Activated CD4-positive, alpha-beta T cell treated with anti-CD3 and anti-CD28 coated beads, Interleukin-2, amount 10 ng/mL, durations not matched to agents 7 days and 5 days (primary cell): Measurements from ENCODE around the gene PPM1K. TPM values are rescaled to one million over a fixed set of nuclear protein-coding genes. Genes with fewer than 3 reads are reported as not detected.
A peak's percentile ranks its signal among the peaks of the same experiment; 100 is the strongest.
"Not testable (repeated sequence)": the region's sequence is repeated elsewhere in the genome, so short reads cannot be mapped to it uniquely, and the experiment has no call there.

Experiments used
- CTCF ChIA-PET: fragments of 350-600 bp; sonication (Branson Sonifier 250); formaldehyde crosslinking; loops from one replicate; lab custom pipeline; 2021; ENCODE audit warnings: antibody characterized with exemption; lab: Charles Lee
- POLR2A ChIA-PET: fragments of 350-600 bp; sonication (Branson Sonifier 250); formaldehyde crosslinking; loops from one replicate; lab custom pipeline; 2021; ENCODE audit warnings: antibody characterized with exemption; lab: Charles Lee
- DNase-seq: peaks from one replicate; pipeline ENCODE4 v3.0.0-alpha.2; 2020
- H3K27ac Mint-ChIP-seq: one replicate; pipeline ENCODE4 v1.8.0; 2021; ENCODE audit warnings: mild to moderate bottlenecking, moderate library complexity, mixed read lengths
- H3K27me3 Mint-ChIP-seq: one replicate; pipeline ENCODE4 v1.8.0; 2021; ENCODE audit warnings: mixed read lengths
- H3K36me3 Mint-ChIP-seq: one replicate; pipeline ENCODE4 v1.8.0; 2021; ENCODE audit warnings: low read depth, mixed read lengths
- H3K4me1 Mint-ChIP-seq: one replicate; pipeline ENCODE4 v1.8.0; 2021; ENCODE audit warnings: mixed read lengths
- H3K4me3 Mint-ChIP-seq: one replicate; pipeline ENCODE4 v1.8.0; 2021; ENCODE audit warnings: mild to moderate bottlenecking, moderate library complexity, mixed read lengths
- H3K9me3 Mint-ChIP-seq: one replicate; pipeline ENCODE4 v1.8.0; 2021; ENCODE audit warnings: mixed read lengths
- total RNA-seq, 2 experiments: library from RNA; stranded (reverse); gene quantifications; one replicate each; pipeline ENCODE4 v1.2.3, GENCODE V29; 2021

Gene PPM1K
- 10 to 100 TPM; 58.4 to 68.5 TPM for total RNA-seq

DNA sequence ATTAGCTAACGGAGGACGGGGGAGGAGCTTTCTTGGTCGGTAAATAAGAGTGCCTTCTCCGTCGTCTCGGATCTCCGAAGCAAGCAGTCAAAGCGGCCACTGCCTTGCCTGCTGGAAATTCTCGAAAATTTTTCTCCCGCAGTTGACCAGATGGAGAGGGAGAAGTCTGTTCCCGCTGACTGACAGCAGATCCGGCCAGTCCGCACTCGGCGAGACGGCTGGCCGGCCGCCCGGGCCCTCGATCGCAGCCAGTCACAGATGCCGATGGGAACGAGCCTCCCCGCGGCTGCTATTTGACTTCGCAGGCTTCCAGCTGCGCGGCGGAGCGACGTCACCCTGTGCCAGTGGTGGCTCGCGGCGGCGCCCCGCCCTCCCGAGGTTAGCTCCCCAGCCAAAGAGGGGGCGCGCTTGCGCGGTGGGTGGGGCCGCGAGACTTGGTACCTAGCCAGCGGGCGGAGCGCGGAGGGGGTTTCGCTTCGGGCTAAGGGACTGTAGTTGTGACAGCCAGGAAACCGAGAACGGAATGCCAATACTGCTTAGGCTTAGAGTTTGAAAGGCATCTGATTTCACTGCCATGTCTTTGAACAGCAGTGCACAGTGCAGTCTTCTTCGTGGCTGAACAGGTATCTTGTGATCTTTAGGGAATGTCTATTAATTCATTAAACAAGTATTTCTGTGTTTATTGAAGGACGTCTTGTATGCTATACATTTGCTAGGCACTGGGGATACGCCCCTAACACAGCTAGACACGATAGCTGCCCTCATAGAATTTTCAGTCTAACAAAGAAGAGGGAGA, at the start of gene PPM1K:
Gene PPM1K, minus strand, starts transcription at position 123 of the 796 bp plus-strand sequence. CDS start 5,978 bp downstream, outside the sequence.
- H3K4me1 Mint-ChIP-seq: peaks cover 38% of the 10 kb centered on the region
- peak within 1 kb of the TSS; percentile 96 for H3K4me3 Mint-ChIP-seq
- POLR2A ChIA-PET: interaction anchor here (0.6 to 2.3 kb wide), 6 partner anchors 12 to 1010 kb away, joined by 3 to 10 read pairs (median 3); partner anchors contain the start of gene HERC5
- H3K27me3 Mint-ChIP-seq: no peaks in the 10 kb centered on the region
- CTCF ChIA-PET: interaction anchor here (0.7 to 2.2 kb wide), 12 partner anchors 11 to 1014 kb away, joined by 3 to 9 read pairs (median 4); partner anchors contain the start of genes HERC5 and HERC6
- H3K9me3 Mint-ChIP-seq: no peaks in the 10 kb centered on the region
- peak within 1 kb of the TSS; percentile 100 for H3K27ac Mint-ChIP-seq
- H3K36me3 Mint-ChIP-seq: peaks cover 33% of the 10 kb centered on the region
- peak; percentile 99 for DNase-seq

GRCh38 chr4:88333741-88334405, 49.5 kb upstream of the PPM1K start:
- no peaks in the 10 kb centered on the region for H3K36me3 Mint-ChIP-seq
- CTCF ChIA-PET: interaction anchor here (1.2 to 2.8 kb wide), 3 partner anchors 11 to 16 kb away, joined by 3 to 11 read pairs (median 5); no protein-coding TSS in a partner anchor
- H3K4me3 Mint-ChIP-seq: no peak overlapping the region
- peaks cover 11% of the 10 kb centered on the region for H3K27me3 Mint-ChIP-seq
- H3K27ac Mint-ChIP-seq: no peak overlapping the region
- peaks cover 19% of the 10 kb centered on the region for H3K4me1 Mint-ChIP-seq
- POLR2A ChIA-PET: no interaction called here
- peaks cover 2% of the 10 kb centered on the region for H3K9me3 Mint-ChIP-seq
- no peak for DNase-seq

DNA sequence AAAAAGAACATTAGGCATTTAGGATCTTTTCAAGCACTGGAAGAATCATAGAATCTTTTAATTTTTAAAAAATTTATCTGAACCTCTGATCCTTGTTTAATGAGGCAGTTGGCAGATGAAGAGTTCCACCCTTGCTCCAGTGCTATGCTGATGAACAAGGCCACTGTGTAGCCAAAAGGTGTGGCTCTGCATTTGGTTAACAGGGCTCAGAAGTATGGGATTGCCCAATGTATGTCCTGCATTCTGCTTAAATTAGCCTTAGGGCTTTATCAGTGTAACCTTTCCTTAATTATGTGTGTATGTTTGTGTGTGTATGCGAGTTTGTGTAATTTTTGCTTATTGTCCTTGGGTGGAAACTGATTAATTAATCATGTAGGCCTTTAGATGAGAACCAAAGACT, 43.3 kb upstream of the PPM1K start:
- H3K27me3 Mint-ChIP-seq: peaks cover 11% of the 10 kb centered on the region
- no peaks in the 10 kb centered on the region for H3K36me3 Mint-ChIP-seq
- H3K9me3 Mint-ChIP-seq: peaks cover 3% of the 10 kb centered on the region
- ChIA-PET POLR2A (no interaction called here), CTCF (interaction anchor here (1.2 kb wide), 1 partner anchor 10 kb away, joined by 4 read pairs; no protein-coding TSS in a partner anchor)
- no peak for DNase-seq
- no peak overlapping the region for H3K27ac Mint-ChIP-seq
- H3K4me3 Mint-ChIP-seq: no peak overlapping the region
- H3K4me1 Mint-ChIP-seq: peaks cover 4% of the 10 kb centered on the region

GRCh38 chr4:88320780-88321373, 36.5 kb upstream of the PPM1K start:
- POLR2A ChIA-PET: interaction anchor here (1.2 kb wide), 1 partner anchor 36 kb away, joined by 3 read pairs; no protein-coding TSS in a partner anchor
- CTCF ChIA-PET: interaction anchor here (0.6 to 2.3 kb wide), 7 partner anchors 9 to 448 kb away, joined by 3 to 14 read pairs (median 3); no protein-coding TSS in a partner anchor
- peaks cover 32% of the 10 kb centered on the region for H3K4me1 Mint-ChIP-seq
- H3K9me3 Mint-ChIP-seq: peaks cover 5% of the 10 kb centered on the region
- H3K27me3 Mint-ChIP-seq: no peaks in the 10 kb centered on the region
- peak; percentile 50 for DNase-seq
- H3K36me3 Mint-ChIP-seq: peaks cover 17% of the 10 kb centered on the region
- peak overlapping the region; percentile 98 for H3K27ac Mint-ChIP-seq
- H3K4me3 Mint-ChIP-seq: peak overlapping the region; percentile 72

GRCh38 chr4:88320224-88320779, 35.9 kb upstream of the PPM1K start:
- H3K4me1 Mint-ChIP-seq: peaks cover 32% of the 10 kb centered on the region
- H3K27me3 Mint-ChIP-seq: no peaks in the 10 kb centered on the region
- CTCF ChIA-PET: interaction anchor here (0.5 to 2.3 kb wide), 8 partner anchors 8 to 124 kb away, joined by 3 to 14 read pairs (median 4); no protein-coding TSS in a partner anchor
- POLR2A ChIA-PET: interaction anchor here (0.5 to 1.2 kb wide), 2 partner anchors 22 to 35 kb away, joined by 3 to 5 read pairs; no protein-coding TSS in a partner anchor
- DNase-seq: no peak
- peaks cover 3% of the 10 kb centered on the region for H3K9me3 Mint-ChIP-seq
- H3K36me3 Mint-ChIP-seq: peaks cover 17% of the 10 kb centered on the region
- peak overlapping the region; percentile 72 for H3K4me3 Mint-ChIP-seq
- H3K27ac Mint-ChIP-seq: peak overlapping the region; percentile 98

- no peak for DNase-seq
- ChIA-PET CTCF (no interaction called here), POLR2A (no interaction called here)
- H3K36me3 Mint-ChIP-seq: peaks cover 17% of the 10 kb centered on the region
- peaks cover 3% of the 10 kb centered on the region for H3K9me3 Mint-ChIP-seq
- H3K27me3 Mint-ChIP-seq: no peaks in the 10 kb centered on the region
- H3K4me3 Mint-ChIP-seq: no peak overlapping the region
- peaks cover 32% of the 10 kb centered on the region for H3K4me1 Mint-ChIP-seq
- peak overlapping the region; percentile 98 for H3K27ac Mint-ChIP-seq
These were observed 34.5 kb upstream of the PPM1K start for GRCh38 chr4:88318751-88319350.

DNA sequence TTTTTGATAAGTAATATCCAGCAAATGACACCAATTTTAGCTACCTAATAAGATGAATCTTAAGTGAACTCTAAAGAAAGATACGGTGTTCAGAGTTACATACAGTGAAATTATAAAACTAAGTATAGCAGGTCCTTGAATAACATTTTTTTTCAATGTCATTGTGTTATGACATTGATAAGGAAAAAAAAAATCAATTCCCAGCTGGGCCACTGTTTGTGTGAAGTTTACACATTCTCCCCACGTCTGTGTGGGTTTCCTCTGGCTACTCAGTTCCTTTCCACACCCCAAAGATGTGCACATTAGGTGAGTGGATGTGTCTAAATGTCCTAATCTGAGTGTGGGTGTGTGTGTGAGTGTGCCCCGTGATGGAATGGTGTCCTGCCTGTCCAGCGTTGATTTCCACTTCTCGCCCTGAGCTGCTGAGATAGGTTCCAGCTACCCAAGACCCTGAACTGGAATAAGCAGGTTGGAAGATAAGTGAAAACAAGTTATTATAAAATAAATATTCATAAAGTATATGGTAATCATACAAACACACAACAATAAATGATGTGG, 31.2 kb upstream of the PPM1K start:
- ChIA-PET POLR2A (no interaction called here), CTCF (interaction anchor here (0.9 to 1.2 kb wide), 2 partner anchors 10 to 30 kb away, joined by 3 to 4 read pairs; no protein-coding TSS in a partner anchor)
- Mint-ChIP-seq H3K27ac (no peak overlapping the region), H3K4me1 (peaks cover 17% of the 10 kb centered on the region), H3K36me3 (peaks cover 24% of the 10 kb centered on the region), H3K9me3 (peaks cover 9% of the 10 kb centered on the region), H3K27me3 (peaks cover 10% of the 10 kb centered on the region), H3K4me3 (no peak overlapping the region)
- DNase-seq: no peak

- H3K4me1 Mint-ChIP-seq, H3K9me3 Mint-ChIP-seq, H3K27ac Mint-ChIP-seq, DNase-seq, POLR2A ChIA-PET, H3K4me3 Mint-ChIP-seq: not testable (repeated sequence)
- peaks cover 34% of the 10 kb centered on the region for H3K27me3 Mint-ChIP-seq
- CTCF ChIA-PET: interaction anchor here (1.0 to 1.8 kb wide), 3 partner anchors 7 to 29 kb away, joined by 4 to 5 read pairs (median 5); partner anchors contain the start of gene PPM1K
- peaks cover 13% of the 10 kb centered on the region for H3K36me3 Mint-ChIP-seq
These were observed 28.8 kb upstream of the PPM1K start for GRCh38 chr4:88313088-88313624.

DNA sequence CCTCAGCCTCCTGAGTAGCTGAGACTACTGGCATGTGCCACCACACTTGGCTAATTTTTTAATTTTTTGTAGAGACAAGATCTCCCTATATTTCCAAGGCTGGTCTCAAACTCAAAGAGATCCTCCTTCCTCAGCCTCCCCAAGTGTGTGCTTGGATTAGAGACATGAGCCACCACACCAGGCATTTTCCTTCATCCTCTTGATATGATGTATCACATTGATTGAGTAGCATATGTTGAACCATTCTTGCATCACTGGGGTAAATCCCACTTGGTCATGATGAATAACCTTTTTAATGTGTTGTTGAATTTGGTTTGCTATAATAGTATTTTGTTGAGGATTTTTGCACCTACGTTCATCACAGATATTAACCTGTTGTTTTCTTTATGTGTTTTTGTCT, 24.2 kb upstream of the PPM1K start:
- Mint-ChIP-seq H3K36me3 (peaks cover 9% of the 10 kb centered on the region), H3K27ac (no peak overlapping the region), H3K27me3 (peaks cover 36% of the 10 kb centered on the region), H3K4me1 (no peaks in the 10 kb centered on the region), H3K4me3 (no peak overlapping the region), H3K9me3 (peaks cover 6% of the 10 kb centered on the region)
- POLR2A ChIA-PET: no interaction called here
- CTCF ChIA-PET: no interaction called here
- DNase-seq: no peak

- ChIA-PET POLR2A (interaction anchor here (0.6 kb wide), 1 partner anchor 22 kb away, joined by 5 read pairs; no protein-coding TSS in a partner anchor), CTCF (interaction anchor here (0.7 to 1.5 kb wide), 6 partner anchors 9 to 29 kb away, joined by 3 to 5 read pairs (median 3); no protein-coding TSS in a partner anchor)
- H3K4me1 Mint-ChIP-seq: no peaks in the 10 kb centered on the region
- no peaks in the 10 kb centered on the region for H3K9me3 Mint-ChIP-seq
- no peak overlapping the region for H3K4me3 Mint-ChIP-seq
- DNase-seq: no peak
- no peak overlapping the region for H3K27ac Mint-ChIP-seq
- H3K36me3 Mint-ChIP-seq: no peaks in the 10 kb centered on the region
- H3K27me3 Mint-ChIP-seq: peaks cover 2% of the 10 kb centered on the region
These were observed 13.5 kb upstream of the PPM1K start for GRCh38 chr4:88297725-88298454.

GRCh38 chr4:88297212-88297516, 12.8 kb upstream of the PPM1K start:
- Mint-ChIP-seq H3K27ac (no peak overlapping the region), H3K36me3 (no peaks in the 10 kb centered on the region), H3K4me1 (no peaks in the 10 kb centered on the region), H3K27me3 (peaks cover 2% of the 10 kb centered on the region), H3K9me3 (no peaks in the 10 kb centered on the region), H3K4me3 (no peak overlapping the region)
- no peak for DNase-seq
- POLR2A ChIA-PET: no interaction called here
- CTCF ChIA-PET: interaction anchor here (1.1 to 1.2 kb wide), 2 partner anchors 12 to 20 kb away, joined by 3 read pairs; no protein-coding TSS in a partner anchor
